Progenitor cell of endocrine pancreas (in vitro differentiated cells): Measurements from ENCODE around the gene ADARB2. TPM values are rescaled to one million over a fixed set of nuclear protein-coding genes. Genes with fewer than 3 reads are reported as not detected.
"Not testable (repeated sequence)": the region's sequence is repeated elsewhere in the genome, so short reads cannot be mapped to it uniquely, and the experiment has no call there.

ENCODE experiments used
- DNase-seq: peaks from one replicate; pipeline ENCODE4 v3.0.0; 2021; ENCODE audit warnings: low spot score; ENCODE audit not compliant: unreplicated experiment
- H3K27ac Mint-ChIP-seq: 2 replicates; pipeline ENCODE4 v1.8.0; 2021; ENCODE audit warnings: mild to moderate bottlenecking, moderate library complexity, mixed read lengths
- H3K27me3 Mint-ChIP-seq: 2 replicates; pipeline ENCODE4 v1.8.0; 2021; ENCODE audit warnings: mixed read lengths
- H3K36me3 Mint-ChIP-seq: 2 replicates; pipeline ENCODE4 v1.8.0; 2022; ENCODE audit warnings: mixed read lengths; ENCODE audit not compliant: insufficient read depth
- H3K4me1 Mint-ChIP-seq: 2 replicates; pipeline ENCODE4 v1.8.0; 2021; ENCODE audit warnings: low read depth, mixed read lengths
- H3K4me3 Mint-ChIP-seq: 2 replicates; pipeline ENCODE4 v1.8.0; 2021; ENCODE audit warnings: low read depth, mild to moderate bottlenecking, moderate library complexity, mixed read lengths
- H3K9me3 Mint-ChIP-seq: 2 replicates; pipeline ENCODE4 v1.8.0; 2021; ENCODE audit warnings: low read depth, mixed read lengths
- total RNA-seq: library from RNA; stranded (reverse); gene quantifications from 2 replicates; pipeline ENCODE4 v1.2.1, GENCODE V29; 2021
- TF ChIP-seq, protein P1 (sequence below): fragments of 200-600 bp; sonication (generic); IDR thresholded peaks from one replicate; pipeline ENCODE4 v1.5.0; 2021; ENCODE audit warnings: antibody characterized with exemption, mild to moderate bottlenecking; ENCODE audit not compliant: unreplicated experiment

ADARB2 gene
- total RNA-seq, 1 donor from 2014 or later = 1.3 TPM

DNA sequence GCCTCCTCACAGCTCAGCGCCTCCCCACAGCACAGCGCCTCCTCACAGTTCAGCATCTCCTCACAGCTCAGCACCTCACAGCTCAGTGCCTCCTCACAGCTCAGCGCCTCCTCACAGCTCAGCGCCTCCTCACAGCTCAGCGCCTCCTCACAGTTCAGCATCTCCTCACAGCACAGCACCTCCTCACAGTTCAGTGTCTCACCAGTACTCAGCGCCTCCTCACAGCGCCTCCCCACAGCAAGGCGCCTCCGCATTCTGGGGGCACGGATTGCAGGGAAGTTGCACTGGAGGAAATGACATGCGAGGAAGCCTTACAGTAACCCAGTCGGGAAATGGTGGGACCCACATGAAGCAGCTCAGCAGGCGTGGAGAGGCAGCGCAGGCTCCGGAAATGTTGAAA lies 409.6 kb downstream of the ADARB2 start:
- Mint-ChIP-seq H3K4me1 (peaks cover 4% of the 10 kb centered on the region), H3K9me3 (peaks cover 4% of the 10 kb centered on the region), H3K36me3 (no peaks in the 10 kb centered on the region), H3K27ac (no peak overlapping the region), H3K4me3 (no peak overlapping the region), H3K27me3 (peaks cover 8% of the 10 kb centered on the region)
- TF ChIP-seq, protein P1, sequence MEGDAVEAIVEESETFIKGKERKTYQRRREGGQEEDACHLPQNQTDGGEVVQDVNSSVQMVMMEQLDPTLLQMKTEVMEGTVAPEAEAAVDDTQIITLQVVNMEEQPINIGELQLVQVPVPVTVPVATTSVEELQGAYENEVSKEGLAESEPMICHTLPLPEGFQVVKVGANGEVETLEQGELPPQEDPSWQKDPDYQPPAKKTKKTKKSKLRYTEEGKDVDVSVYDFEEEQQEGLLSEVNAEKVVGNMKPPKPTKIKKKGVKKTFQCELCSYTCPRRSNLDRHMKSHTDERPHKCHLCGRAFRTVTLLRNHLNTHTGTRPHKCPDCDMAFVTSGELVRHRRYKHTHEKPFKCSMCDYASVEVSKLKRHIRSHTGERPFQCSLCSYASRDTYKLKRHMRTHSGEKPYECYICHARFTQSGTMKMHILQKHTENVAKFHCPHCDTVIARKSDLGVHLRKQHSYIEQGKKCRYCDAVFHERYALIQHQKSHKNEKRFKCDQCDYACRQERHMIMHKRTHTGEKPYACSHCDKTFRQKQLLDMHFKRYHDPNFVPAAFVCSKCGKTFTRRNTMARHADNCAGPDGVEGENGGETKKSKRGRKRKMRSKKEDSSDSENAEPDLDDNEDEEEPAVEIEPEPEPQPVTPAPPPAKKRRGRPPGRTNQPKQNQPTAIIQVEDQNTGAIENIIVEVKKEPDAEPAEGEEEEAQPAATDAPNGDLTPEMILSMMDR = no peak
- DNase-seq = no peak

DNA sequence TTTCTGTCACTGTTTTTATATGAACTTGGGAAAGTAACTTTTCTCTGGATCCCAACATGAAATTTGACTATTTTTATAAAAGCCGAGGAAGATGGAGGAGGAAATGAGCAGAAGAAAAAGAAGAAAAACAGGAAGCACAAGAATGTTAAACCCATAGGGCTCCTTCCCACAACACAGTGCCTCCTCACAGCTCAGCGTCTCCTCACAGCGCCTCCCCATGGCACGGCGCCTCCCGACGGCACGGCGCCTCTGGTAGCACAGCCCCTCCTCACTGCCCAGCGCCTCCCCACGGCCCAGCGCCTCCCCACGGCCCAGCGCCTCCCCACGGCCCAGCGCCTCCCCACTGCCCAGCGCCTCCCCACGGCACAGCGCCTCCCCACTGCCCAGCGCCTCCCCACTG lies 410.8 kb downstream of the ADARB2 start:
- not testable (repeated sequence) for H3K4me3 Mint-ChIP-seq, H3K27ac Mint-ChIP-seq, H3K9me3 Mint-ChIP-seq, DNase-seq, H3K36me3 Mint-ChIP-seq, H3K4me1 Mint-ChIP-seq
- peaks cover 15% of the 10 kb centered on the region for H3K27me3 Mint-ChIP-seq

DNA sequence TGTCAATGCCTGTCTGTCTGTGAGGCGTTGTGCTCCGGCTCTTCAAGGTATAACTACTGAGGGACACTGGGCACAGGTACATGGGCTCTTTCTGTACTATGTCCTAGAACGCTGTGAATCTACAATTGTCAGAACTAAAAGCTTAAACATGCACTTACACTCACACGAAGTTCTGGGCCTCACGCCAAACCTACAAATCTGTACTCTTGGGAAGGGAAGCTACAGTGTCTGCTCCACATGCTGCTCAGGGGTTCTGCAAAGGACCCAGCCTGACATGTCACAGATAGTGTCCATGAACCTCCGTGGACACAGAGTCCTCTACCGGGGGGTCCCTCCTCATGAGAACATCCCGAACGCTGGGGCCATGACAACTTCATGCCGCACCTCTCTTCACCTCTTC lies 412.4 kb downstream of the ADARB2 start:
- peaks cover 4% of the 10 kb centered on the region for H3K4me1 Mint-ChIP-seq
- peaks cover 15% of the 10 kb centered on the region for H3K27me3 Mint-ChIP-seq
- no peak for DNase-seq
- H3K9me3 Mint-ChIP-seq = peaks cover 4% of the 10 kb centered on the region
- H3K27ac Mint-ChIP-seq = no peak overlapping the region
- TF ChIP-seq, protein P1 = no peak
- H3K36me3 Mint-ChIP-seq = no peaks in the 10 kb centered on the region
- H3K4me3 Mint-ChIP-seq = no peak overlapping the region

DNA sequence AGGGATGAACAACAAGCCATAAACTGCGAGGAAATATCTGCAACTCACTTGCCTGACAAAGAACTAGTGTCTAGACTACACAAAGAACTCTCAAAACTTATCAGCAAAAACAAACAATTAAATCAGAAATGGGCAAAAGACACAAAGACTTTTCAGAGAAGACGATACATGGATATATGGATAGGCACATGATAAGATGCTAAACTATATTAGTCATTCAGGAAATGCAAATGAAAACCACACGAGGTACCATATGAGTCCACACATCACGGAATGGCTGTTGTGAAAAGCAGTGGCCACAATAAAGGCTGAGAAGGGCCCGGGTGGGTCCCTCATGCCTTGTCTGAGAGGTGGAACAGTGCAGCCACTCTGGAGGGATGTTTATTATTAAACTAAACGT lies 413.4 kb downstream of the ADARB2 start:
- H3K27ac Mint-ChIP-seq = no peak overlapping the region
- peaks cover 4% of the 10 kb centered on the region for H3K9me3 Mint-ChIP-seq
- no peaks in the 10 kb centered on the region for H3K36me3 Mint-ChIP-seq
- H3K4me3 Mint-ChIP-seq = no peak overlapping the region
- peaks cover 4% of the 10 kb centered on the region for H3K4me1 Mint-ChIP-seq
- TF ChIP-seq, protein P1 = no peak
- no peak for DNase-seq
- peaks cover 15% of the 10 kb centered on the region for H3K27me3 Mint-ChIP-seq

DNA sequence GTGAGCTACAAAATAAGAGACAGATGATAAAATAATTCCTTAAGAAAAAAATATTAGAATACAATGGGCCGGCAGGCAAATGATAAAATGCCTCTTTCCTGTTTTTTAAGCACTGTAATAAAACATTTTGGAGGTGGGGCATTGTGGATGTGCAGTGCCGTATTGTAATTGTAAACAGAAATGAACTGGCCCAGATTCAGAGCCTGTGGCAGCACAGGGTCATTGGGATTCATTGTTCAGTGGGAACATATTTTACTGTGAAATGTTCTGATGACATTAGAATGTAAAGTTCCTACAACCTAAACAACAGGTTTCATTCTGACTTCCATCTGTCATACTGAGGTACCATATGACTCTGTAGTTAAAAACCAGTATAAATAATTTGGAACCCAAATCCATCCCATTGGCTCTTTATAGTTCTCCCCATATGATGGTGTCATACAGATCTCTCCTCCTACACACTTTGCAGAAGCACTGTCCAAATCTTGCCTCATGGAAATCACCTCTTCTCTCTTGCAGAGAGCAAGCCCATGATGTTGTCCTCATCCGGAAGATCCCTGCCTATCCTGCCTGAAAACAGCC lies 416.5 kb downstream of the ADARB2 start:
- TF ChIP-seq, protein P1 = no peak
- no peak overlapping the region for H3K27ac Mint-ChIP-seq
- H3K4me3 Mint-ChIP-seq = no peak overlapping the region
- DNase-seq = no peak
- H3K36me3 Mint-ChIP-seq = no peaks in the 10 kb centered on the region
- no peaks in the 10 kb centered on the region for H3K9me3 Mint-ChIP-seq
- H3K4me1 Mint-ChIP-seq = peaks cover 5% of the 10 kb centered on the region
- peaks cover 11% of the 10 kb centered on the region for H3K27me3 Mint-ChIP-seq

DNA sequence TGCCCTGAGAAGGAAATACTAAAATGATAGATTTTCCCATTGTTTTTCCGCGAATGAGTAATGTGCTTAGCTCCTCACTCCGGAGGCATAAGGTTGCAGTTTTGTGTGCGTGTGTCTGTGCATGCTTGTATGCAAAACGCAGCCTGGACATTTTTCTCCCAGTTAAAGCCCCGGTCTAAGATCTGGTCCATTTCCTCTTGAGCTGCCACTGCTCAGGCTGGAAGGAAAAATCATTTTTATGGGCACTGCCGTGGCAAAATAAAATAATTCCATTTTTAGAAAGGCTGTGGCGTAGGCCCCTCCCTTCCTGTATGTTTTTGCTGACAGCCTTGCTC lies 420.5 kb downstream of the ADARB2 start:
- Mint-ChIP-seq H3K4me1 (peaks cover 3% of the 10 kb centered on the region), H3K4me3 (no peak overlapping the region), H3K27me3 (peaks cover 6% of the 10 kb centered on the region), H3K36me3 (no peaks in the 10 kb centered on the region), H3K27ac (no peak overlapping the region), H3K9me3 (no peaks in the 10 kb centered on the region)
- TF ChIP-seq, protein P1 = no peak
- no peak for DNase-seq
